GM19035 (cell line): ENCODE results near the gene CRY1.
"Not testable (repeated sequence)": the region's sequence is repeated elsewhere in the genome, so short reads cannot be mapped to it uniquely, and the experiment has no call there.

Experiments used
- ATAC-seq: cut with Tn5 transposase; IDR thresholded peaks from one replicate; pipeline ENCODE4 v1.9.1; 2021; ENCODE audit not compliant: unreplicated experiment

CRY1 gene

DNA sequence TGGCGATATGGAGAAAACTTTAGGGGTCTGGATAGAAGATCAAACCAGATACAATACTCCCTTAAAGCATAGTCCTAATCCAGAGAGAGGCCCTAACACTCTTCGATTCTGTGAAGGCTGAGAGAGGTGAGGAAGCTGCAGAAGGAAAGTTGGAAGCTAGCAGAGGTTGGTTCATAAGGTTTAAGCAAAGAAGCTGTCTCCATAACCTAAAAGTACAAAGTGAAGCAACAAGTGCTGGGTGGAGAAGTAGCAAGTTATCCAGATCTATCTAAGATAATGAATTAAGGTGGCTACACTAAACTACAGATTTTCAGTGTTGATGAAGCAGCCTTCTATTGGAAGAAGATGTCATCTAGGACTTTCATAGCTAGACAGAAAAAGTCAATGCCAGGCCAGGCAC, 81.8 kb downstream of the CRY1 start:
- no peak for ATAC-seq

DNA sequence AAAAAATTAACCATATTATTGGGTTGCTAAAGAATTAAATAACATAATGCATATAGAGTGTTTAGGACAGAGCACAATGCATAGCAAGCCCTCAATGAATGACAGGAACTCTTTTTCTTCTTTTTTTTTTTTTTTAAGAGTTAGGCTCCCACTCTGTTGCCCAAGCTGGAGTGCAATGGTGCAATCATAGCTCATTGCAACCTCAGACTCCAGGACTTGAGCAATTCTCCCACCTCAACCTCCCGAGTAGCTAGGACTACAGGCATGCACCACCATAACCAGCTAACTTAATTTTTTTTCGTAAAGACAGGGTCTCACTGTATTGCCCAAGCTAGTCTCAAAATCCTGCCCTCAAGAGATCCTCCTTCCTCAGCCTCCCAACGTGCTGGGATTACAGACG, 85.9 kb downstream of the CRY1 start:
- no peak for ATAC-seq

DNA sequence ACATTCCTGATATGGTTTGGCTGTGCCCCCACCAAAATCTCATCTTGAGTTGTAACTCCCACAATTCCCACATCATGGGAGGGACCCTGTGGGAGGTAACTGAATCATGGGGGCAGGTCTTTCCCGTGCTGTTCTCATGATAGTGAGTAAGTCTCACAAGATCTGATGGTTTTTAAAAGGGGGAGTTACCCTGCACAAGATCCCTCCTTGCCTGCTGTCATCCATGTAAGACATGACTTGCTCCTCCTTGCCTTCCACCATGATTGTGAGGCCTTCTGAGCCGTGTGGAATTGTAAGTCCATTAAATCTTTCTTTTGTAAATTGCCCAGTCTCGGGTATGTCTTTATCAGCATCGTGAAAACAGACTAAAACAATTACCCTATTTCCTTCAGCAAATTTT, 90.7 kb downstream of the CRY1 start:
- ATAC-seq = not testable (repeated sequence)

DNA sequence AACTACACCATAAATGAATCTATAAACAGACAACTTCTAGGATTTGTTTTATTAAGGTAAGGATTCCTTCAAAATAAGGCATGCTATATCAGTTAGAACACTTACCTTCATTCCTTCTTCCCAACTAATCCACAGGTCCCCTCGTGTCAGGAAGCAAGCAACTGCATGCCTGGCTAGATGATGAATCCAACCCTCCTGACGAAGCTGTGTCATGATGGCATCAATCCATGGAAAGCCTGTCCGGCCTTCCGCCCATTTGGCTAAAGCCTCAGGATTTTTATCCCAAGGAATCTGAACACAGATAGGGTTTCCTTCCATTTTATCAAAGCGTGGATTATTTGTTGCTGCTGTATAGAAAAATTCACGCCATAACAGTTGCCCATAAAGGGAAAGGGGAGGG, 93.9 kb downstream of the CRY1 start:
- ATAC-seq = no peak

DNA sequence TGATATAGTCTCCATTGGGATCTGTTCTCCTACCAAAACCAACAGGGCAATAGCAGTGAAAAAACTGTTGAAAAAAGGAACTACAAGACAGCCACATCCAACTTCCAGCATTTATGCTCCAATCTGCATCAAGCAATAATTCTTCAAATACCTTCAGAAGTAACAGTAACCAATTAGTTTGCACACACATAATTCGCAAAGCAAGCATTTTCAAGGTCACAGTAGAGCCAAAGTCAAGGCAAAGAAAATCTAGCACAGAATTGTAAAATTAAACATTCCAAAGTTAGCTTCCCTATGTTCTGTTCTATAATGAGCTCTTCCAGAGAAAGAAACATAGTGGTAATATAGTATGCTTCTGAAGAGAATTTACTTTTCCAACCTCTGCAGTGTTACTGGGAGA, 95.4 kb downstream of the CRY1 start:
- no peak for ATAC-seq

DNA sequence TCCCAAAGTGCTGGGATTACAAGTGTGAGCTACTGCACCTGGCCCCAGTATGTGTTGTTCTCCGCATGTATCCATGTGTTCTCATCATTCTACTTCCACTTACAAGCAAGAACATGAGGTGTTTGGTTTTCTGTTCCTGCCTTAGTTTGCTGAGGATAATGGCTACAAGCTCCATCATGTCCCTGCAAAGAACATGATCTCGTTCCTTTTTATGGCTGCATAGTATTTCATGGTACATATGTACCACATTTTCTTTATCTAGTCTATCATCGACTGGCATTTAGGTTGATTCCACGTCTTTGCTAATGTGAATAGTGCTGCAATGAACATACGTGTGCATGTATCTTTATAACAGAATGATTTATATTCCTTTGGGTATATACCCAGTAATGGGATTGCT, 97.2 kb downstream of the CRY1 start:
- not testable (repeated sequence) for ATAC-seq

DNA sequence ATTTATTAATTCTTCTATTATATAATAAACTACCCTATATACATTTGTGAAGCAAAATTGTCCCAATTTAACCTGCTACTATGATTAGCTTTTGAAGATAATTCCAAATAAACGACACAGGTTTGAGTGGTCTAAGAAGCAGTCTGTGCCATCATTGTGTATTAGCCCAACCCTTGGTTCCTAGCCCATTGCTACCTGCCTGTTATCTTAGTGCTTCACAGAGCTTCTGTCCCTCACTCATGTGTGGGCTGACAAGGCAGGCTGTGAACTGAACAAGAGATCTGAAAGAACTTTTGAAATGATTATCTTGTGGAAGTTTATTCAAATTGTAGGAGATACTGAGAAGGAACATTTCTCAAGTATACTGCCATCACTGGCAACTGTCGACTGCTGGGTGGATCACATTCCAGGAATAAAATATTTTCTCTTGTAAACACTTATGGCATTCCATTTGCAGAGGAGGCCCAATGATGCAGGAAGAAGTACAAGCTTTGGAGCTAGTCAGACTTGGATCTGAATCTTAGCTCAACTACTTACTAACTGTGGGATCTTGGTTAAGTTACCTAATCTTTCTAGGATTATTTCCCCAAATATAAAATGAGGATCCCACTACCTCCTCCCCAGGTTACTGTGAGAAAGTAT, 98.6 kb downstream of the CRY1 start:
- no peak for ATAC-seq

DNA sequence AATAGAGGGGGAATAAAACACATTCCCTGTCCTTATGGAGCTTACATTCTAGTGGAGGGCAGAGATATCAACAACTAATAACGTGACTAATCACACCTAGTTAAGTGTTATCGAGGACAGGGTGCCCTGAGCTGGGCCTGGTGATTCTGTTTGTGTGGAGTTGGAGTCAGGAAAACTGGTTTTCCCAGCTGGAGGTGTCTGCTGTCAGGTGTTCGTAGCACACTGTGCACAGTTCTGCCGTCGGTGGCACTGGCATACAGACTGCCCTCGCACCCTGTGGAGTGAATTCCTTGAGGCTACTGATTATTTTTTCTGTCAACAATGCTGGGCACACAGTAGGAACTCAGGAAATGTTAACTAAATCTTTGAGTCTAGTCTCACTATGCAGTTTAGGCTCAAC, 105.5 kb downstream of the CRY1 start:
- no peak for ATAC-seq

DNA sequence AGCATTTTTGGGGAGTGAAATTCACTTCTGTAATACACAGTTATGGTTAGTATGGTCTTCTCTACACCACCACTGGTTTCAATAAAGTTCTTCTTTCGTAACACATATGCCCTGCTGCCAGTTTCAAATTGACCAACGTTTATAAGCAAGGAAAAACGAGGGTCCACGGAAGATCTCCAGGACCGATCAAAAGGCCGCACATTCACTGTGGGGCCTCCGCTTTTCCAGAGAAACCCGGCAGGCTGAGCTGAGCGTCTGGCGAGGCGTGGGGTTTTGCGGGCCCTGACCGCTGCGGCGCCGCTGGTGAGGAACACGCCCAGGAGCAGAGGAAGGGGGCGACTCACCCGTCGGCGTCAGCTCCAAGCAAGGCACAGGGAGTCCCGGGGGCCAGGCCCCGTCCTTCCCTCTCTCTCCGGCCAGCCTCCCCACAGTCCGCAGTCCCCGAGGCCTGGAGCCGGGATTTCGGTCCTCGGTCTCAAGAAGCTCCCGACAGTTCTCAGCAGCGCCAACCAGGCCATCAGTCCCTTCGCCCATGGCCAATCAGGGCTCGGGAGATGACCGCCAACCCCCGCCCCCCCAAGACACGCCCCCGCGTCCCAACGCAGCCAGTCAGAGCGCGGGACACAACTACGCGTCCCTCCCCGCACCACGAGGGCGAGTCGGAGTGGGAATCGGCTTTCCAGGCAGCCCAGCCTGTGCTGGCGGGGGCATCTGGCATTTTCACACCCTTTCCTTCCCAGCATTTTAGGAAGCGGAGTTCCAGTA, 106.5 kb downstream of the CRY1 start, which contains the start of gene MTERF2:
MTERF2 (minus strand) TSS at position 522 of the 765 bp plus-strand sequence. CDS start 8,432 bp downstream, outside the sequence.
- peak; percentile 94 for ATAC-seq

DNA sequence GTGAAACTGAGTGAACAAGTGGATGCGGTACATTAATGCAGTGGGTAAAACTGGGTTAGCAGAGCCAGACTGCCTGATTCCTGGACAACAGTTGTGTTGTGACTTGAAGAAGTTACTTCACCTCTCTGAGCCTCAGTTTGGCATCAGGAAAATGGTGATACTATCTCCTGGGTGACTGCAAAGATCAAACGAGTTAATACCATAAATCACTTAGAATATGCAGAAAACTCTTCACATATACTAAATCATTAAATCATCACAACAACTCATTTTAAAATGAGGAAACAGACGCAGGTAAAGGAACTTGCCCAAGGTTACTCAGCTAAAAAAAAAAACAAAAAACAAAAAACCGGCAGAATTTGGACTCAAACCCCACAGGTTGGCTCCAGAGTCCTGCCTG, 107.2 kb downstream of the CRY1 start:
- ATAC-seq = no peak

DNA sequence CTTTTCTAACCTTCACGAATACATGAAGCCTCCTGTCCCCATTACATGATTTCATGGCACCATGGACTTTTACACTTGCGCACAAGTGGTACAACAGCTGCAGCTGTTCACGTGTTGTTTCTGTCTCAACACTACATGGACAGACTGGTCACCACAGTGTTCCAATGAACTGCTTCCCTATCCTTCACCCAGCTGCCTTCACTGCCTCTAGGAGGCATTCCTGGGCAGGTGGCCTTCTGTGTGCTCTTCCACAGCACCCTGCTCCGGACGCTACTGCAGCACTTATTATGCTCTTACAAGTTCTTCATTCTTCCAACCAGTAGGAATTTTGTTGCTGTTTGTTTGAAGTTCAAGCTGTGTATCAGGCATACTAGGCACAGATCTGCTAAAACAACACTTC, 107.9 kb downstream of the CRY1 start:
- ATAC-seq = no peak

DNA sequence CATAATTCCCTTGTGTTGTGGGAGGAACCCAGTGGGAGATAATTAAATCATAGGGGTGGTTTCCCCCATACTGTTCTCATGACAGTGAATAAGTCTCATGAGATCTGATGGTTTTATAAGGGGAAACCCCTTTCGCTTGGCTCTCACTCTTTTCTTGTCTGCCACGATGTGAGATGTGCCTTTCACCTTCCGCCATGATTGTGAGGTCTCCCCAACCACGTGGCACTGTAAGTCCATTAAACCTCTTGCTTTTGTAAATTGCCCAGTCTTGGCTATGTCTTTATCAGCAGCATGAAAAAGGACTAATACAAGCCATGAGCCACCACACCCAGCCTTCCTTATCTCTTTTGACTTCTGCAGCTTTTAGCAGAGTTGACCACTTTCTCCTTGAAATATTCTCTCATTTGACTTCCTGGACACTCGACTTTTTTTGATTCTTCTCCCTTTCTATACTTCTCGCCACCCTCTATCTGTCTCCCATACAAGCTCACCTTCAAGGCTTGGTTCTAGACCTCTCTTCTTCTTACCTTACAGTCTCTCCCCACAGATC, 108.7 kb downstream of the CRY1 start:
- no peak for ATAC-seq

DNA sequence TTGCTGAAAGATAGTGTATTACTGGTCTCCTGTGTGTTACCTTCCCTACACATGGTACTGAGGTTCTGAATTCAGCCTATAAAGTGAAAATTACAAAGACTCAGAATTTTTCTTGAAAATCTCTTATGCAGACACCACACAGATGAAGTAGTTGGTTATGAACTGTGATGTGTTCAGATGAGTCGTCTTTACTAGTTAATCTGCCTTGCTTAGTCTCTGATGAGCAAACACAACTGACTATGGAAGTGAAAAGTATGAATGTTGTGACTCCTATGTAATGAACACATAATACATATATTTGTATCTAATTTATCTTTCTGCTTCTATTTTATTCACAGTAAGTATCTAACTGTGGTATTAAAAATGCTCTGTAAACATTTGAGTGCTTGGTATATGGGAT, 111.1 kb downstream of the CRY1 start:
- no peak for ATAC-seq

DNA sequence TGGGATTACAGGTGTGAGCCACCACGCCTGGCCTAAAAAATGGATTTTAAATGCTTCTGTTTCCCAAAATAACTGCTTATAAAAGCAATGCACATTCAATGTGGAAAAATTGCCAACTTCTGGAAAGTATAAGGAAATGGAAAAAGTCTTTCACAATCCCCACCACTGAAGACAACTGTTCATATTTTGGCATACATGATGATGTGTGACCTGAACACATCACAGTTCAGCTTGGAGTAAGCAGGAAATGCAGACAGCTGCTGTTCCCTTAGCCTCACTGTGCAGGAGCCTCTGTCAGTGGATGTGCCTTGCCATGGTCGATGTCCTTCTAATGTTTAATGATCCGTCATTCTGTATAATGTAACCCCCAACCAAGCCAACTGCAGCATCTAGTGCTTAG, 111.6 kb downstream of the CRY1 start:
- ATAC-seq = no peak

DNA sequence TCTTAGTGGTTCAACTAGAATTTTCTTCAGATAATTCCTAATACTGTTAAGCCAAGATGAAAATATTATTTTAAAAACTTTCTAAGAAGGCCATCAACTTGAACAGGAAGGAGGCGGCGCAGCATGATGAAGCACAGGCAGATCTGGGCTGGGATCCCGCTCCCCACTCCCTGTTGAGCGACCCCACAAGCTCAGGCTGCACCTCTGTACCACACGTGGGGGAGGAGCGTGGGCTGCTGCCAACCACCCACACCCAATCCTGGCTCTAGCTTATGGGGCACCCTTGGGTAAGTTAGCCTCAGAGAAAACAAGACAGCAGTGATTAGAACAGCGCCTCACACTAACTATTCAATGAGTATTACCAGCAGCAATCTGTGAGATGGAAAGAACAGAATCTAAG, 112.4 kb downstream of the CRY1 start:
- ATAC-seq = no peak

DNA sequence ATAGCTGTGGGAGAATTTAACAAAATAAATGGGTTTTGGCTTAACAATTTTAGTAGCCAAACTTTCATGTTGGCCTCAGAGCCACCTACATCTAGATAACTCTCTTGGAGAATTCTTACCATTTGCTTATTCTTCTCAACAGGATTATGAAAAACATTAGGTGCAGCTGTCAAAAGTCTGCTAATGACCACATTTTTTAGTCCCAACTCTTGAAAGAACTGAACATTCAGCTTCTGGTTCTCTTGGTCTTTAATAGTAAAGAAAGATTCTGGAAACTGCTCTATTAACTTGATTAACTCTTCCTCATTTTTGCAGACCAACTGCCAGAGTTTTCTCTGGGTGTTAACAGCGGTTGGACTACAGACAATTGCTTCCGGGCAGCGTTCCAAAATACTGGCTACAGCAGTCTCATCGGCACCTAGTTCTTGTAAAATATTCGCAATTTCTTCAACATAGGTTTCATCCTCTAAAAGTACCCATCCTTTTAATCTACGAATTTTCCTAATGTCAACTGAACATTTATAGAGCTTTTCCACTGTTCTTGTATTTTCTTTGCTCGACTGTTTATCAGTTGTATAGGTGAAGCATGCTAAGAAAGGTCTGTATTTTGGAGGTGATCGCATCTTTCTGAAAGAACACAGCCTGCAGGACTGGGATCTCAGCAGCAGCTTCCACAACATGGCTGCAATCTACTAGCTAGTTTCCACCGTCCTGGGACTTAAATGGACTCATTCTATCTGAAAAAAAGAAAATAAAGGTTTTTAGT, 115.1 kb downstream of the CRY1 start:
- no peak for ATAC-seq

DNA sequence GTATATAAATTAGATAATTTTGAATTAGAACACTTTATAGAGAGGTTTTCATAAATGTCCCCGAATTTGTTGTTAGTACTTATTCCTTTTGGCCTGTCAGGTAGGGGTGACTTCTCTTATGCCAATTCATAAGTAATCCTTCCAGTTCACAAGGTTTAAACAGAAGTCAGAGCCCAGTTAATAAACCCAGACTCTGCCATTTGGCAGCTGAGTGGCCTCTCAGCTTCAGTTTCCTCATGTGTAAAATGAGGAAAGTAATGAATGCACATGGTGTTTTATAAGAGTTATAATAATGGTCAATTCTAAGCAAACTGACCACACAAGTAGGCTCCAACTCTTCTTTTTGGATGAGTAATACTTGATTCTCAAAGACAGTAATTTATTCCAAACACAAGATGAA, 116.7 kb downstream of the CRY1 start:
- ATAC-seq = no peak

DNA sequence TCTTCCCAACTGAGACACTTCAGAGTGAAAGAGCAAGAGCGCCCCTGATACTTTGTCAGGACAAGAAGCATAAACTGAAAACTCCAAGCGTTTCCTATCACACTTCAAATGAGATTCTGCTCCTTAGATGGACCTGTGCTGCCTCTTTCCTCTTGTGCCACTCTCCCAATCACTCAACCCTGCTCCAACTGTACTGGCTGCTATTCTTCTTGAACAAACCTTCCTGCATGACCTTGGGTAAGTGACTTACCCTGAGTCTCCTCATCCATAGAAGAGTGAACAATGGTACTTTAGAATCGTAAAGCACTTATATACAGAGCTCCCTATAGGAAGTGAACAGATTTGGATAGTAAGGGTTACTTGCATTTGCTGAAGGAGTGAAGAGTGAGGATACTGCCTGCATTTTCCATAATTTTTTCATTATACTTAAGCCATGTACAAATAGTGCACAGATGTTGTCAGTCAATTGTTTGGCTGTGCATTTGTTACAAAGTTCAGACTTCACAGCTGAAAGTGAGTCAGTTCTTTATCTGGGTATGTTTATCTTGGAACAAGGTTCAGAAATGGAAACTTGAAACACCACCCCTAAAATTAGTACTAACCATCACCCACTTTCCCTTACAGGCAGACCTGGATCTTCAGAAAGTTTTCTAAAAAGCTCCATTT, 117.2 kb downstream of the CRY1 start:
- no peak for ATAC-seq

DNA sequence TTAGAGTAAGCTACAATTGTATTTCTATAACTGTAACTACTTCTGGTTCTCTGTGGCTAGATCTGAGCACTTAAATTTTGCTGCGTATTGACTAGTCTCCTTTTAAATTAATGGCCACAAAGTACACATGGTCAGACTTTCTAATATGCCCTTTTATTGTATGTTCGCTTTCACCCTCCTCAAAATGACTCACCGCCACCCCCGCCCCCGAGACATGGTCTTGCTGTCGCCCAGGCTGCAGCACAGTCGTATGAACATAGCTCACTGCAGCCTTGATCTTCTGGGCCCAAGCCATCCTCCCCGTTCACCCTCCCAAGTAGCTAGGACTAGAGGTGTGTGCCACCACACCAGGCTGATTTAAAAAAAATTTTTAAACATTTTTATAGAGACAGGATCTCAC, 118.3 kb downstream of the CRY1 start:
- no peak for ATAC-seq

DNA sequence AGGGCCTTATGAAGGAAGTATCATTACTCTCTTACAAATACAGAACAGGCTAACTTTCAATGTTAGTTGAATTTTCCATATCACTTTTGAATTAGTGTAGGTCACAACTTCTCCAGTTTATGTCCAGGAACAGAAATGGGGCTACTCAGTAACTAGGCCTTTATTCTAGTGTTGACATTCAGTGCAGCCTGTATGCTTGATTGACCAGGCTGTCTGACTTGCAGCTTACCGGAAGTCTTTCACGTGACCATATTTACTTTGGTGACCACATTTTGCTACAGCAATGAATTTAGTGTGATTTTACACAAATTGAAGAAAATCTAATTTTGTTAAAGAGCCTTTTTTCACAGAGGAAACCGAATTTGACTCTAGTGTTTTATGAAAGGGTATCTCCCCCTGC, 118.8 kb downstream of the CRY1 start:
- peak; percentile 92 for ATAC-seq

DNA sequence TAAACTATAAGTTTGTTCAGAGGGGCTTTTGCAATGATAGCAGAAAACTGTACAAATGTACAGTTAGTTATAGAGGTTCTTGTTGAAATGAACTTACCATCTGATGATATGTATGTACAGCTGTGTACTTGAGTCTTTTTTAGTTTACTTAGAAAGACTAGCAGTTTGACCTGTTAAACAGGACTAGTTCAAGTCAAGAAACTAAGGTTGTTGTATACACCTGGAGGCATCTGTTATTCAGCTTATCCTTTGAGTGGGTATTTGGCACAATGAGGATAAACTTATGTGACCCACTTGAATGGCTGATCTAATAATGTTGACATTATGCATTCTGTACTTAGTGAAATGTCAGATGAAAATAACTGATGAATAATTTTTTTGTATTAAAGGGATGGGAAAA, 119.8 kb downstream of the CRY1 start:
- no peak for ATAC-seq
